Stomach (tissue), 9 donors: ENCODE results near the gene ACTN4. TPM values are rescaled to one million over a fixed set of nuclear protein-coding genes. Genes with fewer than 3 reads are reported as not detected.

ENCODE experiments used
- DNase-seq, 2 donors: peaks; one replicate each; pipeline versions ENCODE4 v3.0.0 to v3.0.0-alpha.2; 2013 to 2019
- H3K27ac ChIP-seq, 5 donors: fragments of 200-600 bp in 4 of 5; sonication (generic) in 4 of 5; one replicate each; pipeline ENCODE4 v1.5.1; 2013 to 2019; ENCODE audit warnings: mild to moderate bottlenecking in 1 of 5, moderate library complexity in 1 of 5
- H3K27me3 ChIP-seq, 3 donors: fragments of 200-600 bp; sonication (generic); one replicate each; pipeline ENCODE4 v1.5.1; 2017 to 2019; ENCODE audit warnings: mixed run types in 1 of 3
- H3K36me3 ChIP-seq, 4 donors: fragments of 200-600 bp; sonication (generic); 1 replicate in 3 of 4; 2 replicates in 1 of 4; pipeline ENCODE4 v1.5.1; 2016 to 2019
- H3K4me1 ChIP-seq, 4 donors: fragments of 200-600 bp; sonication (generic); one replicate each; pipeline ENCODE4 v1.5.1; 2016 to 2019
- H3K4me3 ChIP-seq, 4 donors: fragments of 200-600 bp; sonication (generic) in 3 of 4; one replicate each; pipeline ENCODE4 v1.5.1; 2016 to 2019; ENCODE audit warnings: mild to moderate bottlenecking in 1 of 4
- H3K9me3 ChIP-seq, 4 donors: fragments of 200-600 bp; sonication (generic); one replicate each; pipeline ENCODE4 v1.5.1; 2016 to 2019
- CTCF ChIP-seq, 7 experiments: fragments of 450-650 bp in 4 of 7; fragments of 200-600 bp in 3 of 7; sonication (generic) in 3 of 7; IDR thresholded peaks; one replicate each; pipeline ENCODE4 v1.5.1; 2016 to 2019; ENCODE audit warnings: antibody characterized with exemption in 7 of 7, control low read depth in 2 of 7, mild to moderate bottlenecking in 1 of 7
- EP300 ChIP-seq: sonication (generic); formaldehyde crosslinking; IDR thresholded peaks from one replicate; pipeline ENCODE4 v1.6.1; 2017; ENCODE audit warnings: antibody characterized with exemption
- POLR2A ChIP-seq, 4 donors: fragments of 450-650 bp; IDR thresholded peaks; one replicate each; pipeline ENCODE4 v1.6.1; 2016; ENCODE audit warnings: antibody characterized with exemption in 4 of 4, control low read depth in 2 of 4, mild to moderate bottlenecking in 1 of 4, moderate library complexity in 1 of 4
- POLR2AphosphoS5 ChIP-seq, 3 donors: sonication (generic); formaldehyde crosslinking; IDR thresholded peaks; one replicate each; pipeline ENCODE4 v1.6.1; 2016; ENCODE audit warnings: antibody characterized with exemption in 3 of 3
- WGBS, 5 donors: extraction: QIAGEN DNeasy Blood & Tissue Kit in 3 of 5; methylation state at CpG; one replicate each; pipeline versions ENCODE4 v1.1.5 to v1.1.7; 2013 to 2018; 5-methylcytosine and 5-hydroxymethylcytosine counted together
- intact Hi-C: fragments of 100-400 bp; cut with DNase I; formaldehyde crosslinking; loops from one replicate; pipeline ENCODE4 v1.15.1; 2023; ENCODE audit warnings: low total_unique reads
- polyA plus RNA-seq, 3 donors: library from polyadenylated mRNA; stranded (reverse); fragments of 200-250 nt; gene quantifications; one replicate each; pipeline ENCODE4 v1.2.3, GENCODE V29; 2013
- total RNA-seq, 5 donors: library from RNA; depleted of rRNA; stranded (reverse); fragments of >200 nt; gene quantifications; one replicate each; pipeline versions ENCODE4 v1.1.0 to v1.2.3, GENCODE V29; 2014 to 2016
- donor health status: healthy with polysubstance abuse.
- donor health status: Bipolar disorder and iron deficiency.
- donor health status: healthy.

The ACTN4 gene
- total and polyA plus RNA-seq, 8 donors, result 55.3 to 343 (median 261) TPM

- peaks cover 20 to 48% (median 46%) of the 10 kb centered on the region in 4 donors for H3K4me1 ChIP-seq
- WGBS, 5 donors, result 44 to 71% (median 63%) methylated on average over 19 to 22 of the region's 22 CpGs
- TF ChIP-seq CTCF (IDR thresholded peaks at IDR 0.05), result no peak
- no peak for TF ChIP-seq POLR2AphosphoS5 (IDR thresholded peaks at IDR 0.05)
- TF ChIP-seq POLR2A (IDR thresholded peaks at IDR 0.05), result no peak
- no peak overlapping the region for H3K27ac ChIP-seq
- DNase-seq, result peak in 1 of 2 donors; percentile 33
- no peaks in the 10 kb centered on the region for H3K36me3 ChIP-seq
- peak overlapping the region in 3 of 4 donors; percentile 11 to 54 (median 15) for H3K4me3 ChIP-seq
- no peaks in the 10 kb centered on the region for H3K9me3 ChIP-seq
- H3K27me3 ChIP-seq, result peaks cover 0 to 10% (median 0%) of the 10 kb centered on the region in 3 donors
- intact Hi-C loops, result no loop called here
Observed at GRCh38 chr19:38737281-38737865, 89.9 kb downstream of the ACTN4 start.

GRCh38 chr19:38737921-38738737 is 90.7 kb downstream of the ACTN4 start:
- H3K4me1 ChIP-seq, result peaks cover 16 to 41% (median 39%) of the 10 kb centered on the region in 4 donors
- TF ChIP-seq EP300, result no peak
- TF ChIP-seq POLR2AphosphoS5 (IDR thresholded peaks at IDR 0.05), result no peak
- no peak for TF ChIP-seq CTCF (IDR thresholded peaks at IDR 0.05)
- TF ChIP-seq POLR2A (IDR thresholded peaks at IDR 0.05), result no peak
- H3K27me3 ChIP-seq, result peaks cover 0 to 10% (median 0%) of the 10 kb centered on the region in 3 donors
- intact Hi-C loops, result no loop called here
- H3K27ac ChIP-seq, result no peak overlapping the region
- DNase-seq, result peak in 1 of 2 donors; percentile 12
- no peaks in the 10 kb centered on the region for H3K9me3 ChIP-seq
- 90 to 98% (median 97%) methylated on average over 17 to 21 of the region's 21 CpGs for WGBS, 5 donors
- no peak overlapping the region for H3K4me3 ChIP-seq
- no peaks in the 10 kb centered on the region for H3K36me3 ChIP-seq

- peaks cover 0 to 10% (median 0%) of the 10 kb centered on the region in 3 donors for H3K27me3 ChIP-seq
- no peak for TF ChIP-seq POLR2AphosphoS5 (IDR thresholded peaks at IDR 0.05)
- TF ChIP-seq EP300, result no peak
- no peak for TF ChIP-seq CTCF (IDR thresholded peaks at IDR 0.05)
- TF ChIP-seq POLR2A (IDR thresholded peaks at IDR 0.05), result no peak
- 63 to 82% (median 76%) methylated on average over 14 to 16 of the region's 16 CpGs for WGBS, 5 donors
- intact Hi-C loops, result no loop called here
- H3K36me3 ChIP-seq, result no peaks in the 10 kb centered on the region
- no peak for DNase-seq
- no peaks in the 10 kb centered on the region for H3K9me3 ChIP-seq
- no peak overlapping the region for H3K4me3 ChIP-seq
- H3K4me1 ChIP-seq, result peaks cover 4 to 26% (median 24%) of the 10 kb centered on the region in 4 donors
- no peak overlapping the region for H3K27ac ChIP-seq
Observed at GRCh38 chr19:38739440-38740256, 92.2 kb downstream of the ACTN4 start.

GRCh38 chr19:38740257-38740592 is 92.8 kb downstream of the ACTN4 start:
- 86 to 100% (median 89%) methylated on average over 6 to 9 of the region's 9 CpGs for WGBS, 5 donors
- intact Hi-C loops, result no loop called here
- Histone ChIP-seq H3K4me1 (peaks cover 4 to 20% (median 18%) of the 10 kb centered on the region in 4 donors), H3K27me3 (peaks cover 0 to 10% (median 0%) of the 10 kb centered on the region in 3 donors), H3K4me3 (no peak overlapping the region), H3K36me3 (no peaks in the 10 kb centered on the region), H3K9me3 (no peaks in the 10 kb centered on the region), H3K27ac (no peak overlapping the region)
- no peak for DNase-seq
- no peak for TF ChIP-seq POLR2AphosphoS5 (IDR thresholded peaks at IDR 0.05)
- no peak for TF ChIP-seq CTCF (IDR thresholded peaks at IDR 0.05)
- no peak for TF ChIP-seq EP300
- TF ChIP-seq POLR2A (IDR thresholded peaks at IDR 0.05), result no peak
